DOHH2 (cell line): ENCODE results near the gene SVIL.

Experiments used
- H3F3A ChIP-seq: fragments of 200-600 bp; sonication (generic), shearing (Covaris generic); 2 replicates; pipeline ENCODE4 v1.6.0; 2016; ENCODE audit warnings: antibody characterized with exemption, mild to moderate bottlenecking; ENCODE audit not compliant: control insufficient read depth, insufficient read depth
- H3K27ac ChIP-seq: fragments of 200-600 bp; sonication (generic); 2 replicates; pipeline ENCODE4 v1.5.1; 2014; ENCODE audit warnings: low read depth, mild to moderate bottlenecking, low read length, moderate library complexity
- H3K27me3 ChIP-seq: fragments of 200-600 bp; sonication (generic); 2 replicates; pipeline ENCODE4 v1.6.1; 2014; ENCODE audit warnings: mild to moderate bottlenecking, low read length, mixed read lengths; ENCODE audit not compliant: control insufficient read depth
- H3K36me3 ChIP-seq: fragments of 200-600 bp; sonication (generic); 2 replicates; pipeline ENCODE4 v1.6.1; 2014; ENCODE audit warnings: mild to moderate bottlenecking, low read length, moderate library complexity, mixed read lengths; ENCODE audit not compliant: control insufficient read depth
- H3K4me1 ChIP-seq: fragments of 200-600 bp; sonication (generic); 2 replicates; pipeline ENCODE4 v1.6.1; 2014; ENCODE audit warnings: mild to moderate bottlenecking, low read length, mixed read lengths; ENCODE audit not compliant: control insufficient read depth
- H3K4me2 ChIP-seq: fragments of 200-600 bp; sonication (generic); 2 replicates; pipeline ENCODE4 v1.6.0; 2014; ENCODE audit warnings: mild to moderate bottlenecking, low read length, moderate library complexity
- H3K4me3 ChIP-seq: fragments of 200-600 bp; sonication (generic); 2 replicates; pipeline ENCODE4 v1.5.1; 2014; ENCODE audit warnings: mild to moderate bottlenecking, low read length, mixed read lengths
- H3K79me2 ChIP-seq: fragments of 200-600 bp; sonication (generic); 2 replicates; pipeline ENCODE4 v1.6.1; 2014; ENCODE audit warnings: mild to moderate bottlenecking, low read length, mixed read lengths; ENCODE audit not compliant: control insufficient read depth
- H3K9me2 ChIP-seq: fragments of 200-600 bp; sonication (generic); replicated peaks from 2 replicates; pipeline ENCODE4 v1.6.1; 2014; ENCODE audit warnings: mild to moderate bottlenecking, low read length, mixed read lengths; ENCODE audit not compliant: control insufficient read depth
- H3K9me3 ChIP-seq: fragments of 200-600 bp; sonication (generic); 2 replicates; pipeline ENCODE4 v1.6.1; 2014; ENCODE audit warnings: antibody characterized with exemption, low read length, mixed read lengths; ENCODE audit not compliant: control insufficient read depth, insufficient read depth
- H4K20me1 ChIP-seq: fragments of 200-600 bp; sonication (generic); 2 replicates; pipeline ENCODE4 v1.6.0; 2014; ENCODE audit warnings: low read depth, mild to moderate bottlenecking, antibody characterized with exemption, low read length, moderate library complexity; ENCODE audit not compliant: control insufficient read depth, insufficient read depth
- EZH2phosphoT487 ChIP-seq: fragments of 200-600 bp; sonication (generic); IDR thresholded peaks from 2 replicates; pipeline ENCODE4 v1.6.1; 2017; ENCODE audit warnings: borderline replicate concordance, mild to moderate bottlenecking, antibody characterized with exemption, low read length, moderate library complexity, mixed read lengths
- TF ChIP-seq, protein P1 (sequence below): fragments of 200-600 bp; sonication (generic); IDR thresholded peaks from one replicate; pipeline ENCODE4 v1.5.1; 2014; ENCODE audit warnings: antibody characterized with exemption, mild to moderate bottlenecking, low read depth, low read length; ENCODE audit not compliant: poor library complexity, severe bottlenecking

The SVIL gene, protein sequence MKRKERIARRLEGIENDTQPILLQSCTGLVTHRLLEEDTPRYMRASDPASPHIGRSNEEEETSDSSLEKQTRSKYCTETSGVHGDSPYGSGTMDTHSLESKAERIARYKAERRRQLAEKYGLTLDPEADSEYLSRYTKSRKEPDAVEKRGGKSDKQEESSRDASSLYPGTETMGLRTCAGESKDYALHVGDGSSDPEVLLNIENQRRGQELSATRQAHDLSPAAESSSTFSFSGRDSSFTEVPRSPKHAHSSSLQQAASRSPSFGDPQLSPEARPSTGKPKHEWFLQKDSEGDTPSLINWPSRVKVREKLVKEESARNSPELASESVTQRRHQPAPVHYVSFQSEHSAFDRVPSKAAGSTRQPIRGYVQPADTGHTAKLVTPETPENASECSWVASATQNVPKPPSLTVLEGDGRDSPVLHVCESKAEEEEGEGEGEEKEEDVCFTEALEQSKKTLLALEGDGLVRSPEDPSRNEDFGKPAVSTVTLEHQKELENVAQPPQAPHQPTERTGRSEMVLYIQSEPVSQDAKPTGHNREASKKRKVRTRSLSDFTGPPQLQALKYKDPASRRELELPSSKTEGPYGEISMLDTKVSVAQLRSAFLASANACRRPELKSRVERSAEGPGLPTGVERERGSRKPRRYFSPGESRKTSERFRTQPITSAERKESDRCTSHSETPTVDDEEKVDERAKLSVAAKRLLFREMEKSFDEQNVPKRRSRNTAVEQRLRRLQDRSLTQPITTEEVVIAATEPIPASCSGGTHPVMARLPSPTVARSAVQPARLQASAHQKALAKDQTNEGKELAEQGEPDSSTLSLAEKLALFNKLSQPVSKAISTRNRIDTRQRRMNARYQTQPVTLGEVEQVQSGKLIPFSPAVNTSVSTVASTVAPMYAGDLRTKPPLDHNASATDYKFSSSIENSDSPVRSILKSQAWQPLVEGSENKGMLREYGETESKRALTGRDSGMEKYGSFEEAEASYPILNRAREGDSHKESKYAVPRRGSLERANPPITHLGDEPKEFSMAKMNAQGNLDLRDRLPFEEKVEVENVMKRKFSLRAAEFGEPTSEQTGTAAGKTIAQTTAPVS (N-terminal part only)

DNA sequence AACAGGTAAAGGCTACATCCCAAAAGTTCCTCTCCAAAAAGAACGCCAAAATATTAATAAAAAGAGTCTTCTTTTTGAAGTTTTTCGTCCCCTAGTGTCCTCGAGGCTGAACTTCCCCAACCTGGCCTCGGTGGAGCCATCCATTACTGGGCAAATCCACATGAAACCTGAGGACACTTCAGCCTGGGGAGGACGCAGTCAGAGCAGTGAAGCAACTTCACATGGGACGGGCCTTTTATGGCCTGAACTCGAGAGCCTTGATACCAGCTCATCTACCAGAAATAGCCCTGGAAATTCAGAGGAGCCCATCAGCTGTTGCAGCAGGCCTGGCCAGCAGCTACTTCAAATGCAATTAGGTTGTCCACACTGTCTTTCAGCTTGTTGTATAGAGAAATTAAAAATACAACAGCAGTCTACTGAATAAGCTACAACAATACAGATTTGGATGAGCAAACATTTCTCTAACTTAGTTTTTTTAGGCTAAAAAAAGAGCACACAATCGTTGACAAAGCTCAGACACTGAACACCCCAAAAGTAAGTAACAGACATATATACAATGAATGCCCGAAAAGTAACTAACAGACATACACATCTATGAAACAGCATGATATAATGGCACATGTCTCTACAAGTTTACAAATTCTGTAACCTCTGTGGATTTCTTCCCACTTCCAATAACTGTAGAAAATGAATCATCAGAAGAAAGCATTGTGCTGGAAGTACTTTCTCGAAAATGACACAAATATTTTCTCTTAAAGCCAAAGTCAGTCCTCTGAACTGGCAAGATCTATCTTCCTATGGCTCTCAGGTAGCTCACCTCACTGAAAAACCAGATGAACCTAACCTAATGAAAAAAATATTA lies at the start of gene SVIL:
TSS of gene SVIL (minus strand) at position 208 of the 862 bp plus-strand sequence. CDS start 79,913 bp downstream, outside the sequence.
- no peaks in the 10 kb centered on the region for H3K9me3 ChIP-seq
- no peaks in the 10 kb centered on the region for H3K9me2 ChIP-seq
- no peak within 1 kb of the TSS for H3K4me3 ChIP-seq
- TF ChIP-seq, protein P1, sequence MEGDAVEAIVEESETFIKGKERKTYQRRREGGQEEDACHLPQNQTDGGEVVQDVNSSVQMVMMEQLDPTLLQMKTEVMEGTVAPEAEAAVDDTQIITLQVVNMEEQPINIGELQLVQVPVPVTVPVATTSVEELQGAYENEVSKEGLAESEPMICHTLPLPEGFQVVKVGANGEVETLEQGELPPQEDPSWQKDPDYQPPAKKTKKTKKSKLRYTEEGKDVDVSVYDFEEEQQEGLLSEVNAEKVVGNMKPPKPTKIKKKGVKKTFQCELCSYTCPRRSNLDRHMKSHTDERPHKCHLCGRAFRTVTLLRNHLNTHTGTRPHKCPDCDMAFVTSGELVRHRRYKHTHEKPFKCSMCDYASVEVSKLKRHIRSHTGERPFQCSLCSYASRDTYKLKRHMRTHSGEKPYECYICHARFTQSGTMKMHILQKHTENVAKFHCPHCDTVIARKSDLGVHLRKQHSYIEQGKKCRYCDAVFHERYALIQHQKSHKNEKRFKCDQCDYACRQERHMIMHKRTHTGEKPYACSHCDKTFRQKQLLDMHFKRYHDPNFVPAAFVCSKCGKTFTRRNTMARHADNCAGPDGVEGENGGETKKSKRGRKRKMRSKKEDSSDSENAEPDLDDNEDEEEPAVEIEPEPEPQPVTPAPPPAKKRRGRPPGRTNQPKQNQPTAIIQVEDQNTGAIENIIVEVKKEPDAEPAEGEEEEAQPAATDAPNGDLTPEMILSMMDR, result no peak
- no peak for TF ChIP-seq EZH2phosphoT487
- H3K27ac ChIP-seq, result no peak within 1 kb of the TSS
- no peaks in the 10 kb centered on the region for H3K36me3 ChIP-seq
- no peaks in the 10 kb centered on the region for H4K20me1 ChIP-seq
- H3K4me2 ChIP-seq, result no peak within 1 kb of the TSS
- H3K27me3 ChIP-seq, result no peaks in the 10 kb centered on the region
- no peaks in the 10 kb centered on the region for H3K4me1 ChIP-seq
- H3K79me2 ChIP-seq, result no peaks in the 10 kb centered on the region
- H3F3A ChIP-seq, result no peaks in the 10 kb centered on the region

DNA sequence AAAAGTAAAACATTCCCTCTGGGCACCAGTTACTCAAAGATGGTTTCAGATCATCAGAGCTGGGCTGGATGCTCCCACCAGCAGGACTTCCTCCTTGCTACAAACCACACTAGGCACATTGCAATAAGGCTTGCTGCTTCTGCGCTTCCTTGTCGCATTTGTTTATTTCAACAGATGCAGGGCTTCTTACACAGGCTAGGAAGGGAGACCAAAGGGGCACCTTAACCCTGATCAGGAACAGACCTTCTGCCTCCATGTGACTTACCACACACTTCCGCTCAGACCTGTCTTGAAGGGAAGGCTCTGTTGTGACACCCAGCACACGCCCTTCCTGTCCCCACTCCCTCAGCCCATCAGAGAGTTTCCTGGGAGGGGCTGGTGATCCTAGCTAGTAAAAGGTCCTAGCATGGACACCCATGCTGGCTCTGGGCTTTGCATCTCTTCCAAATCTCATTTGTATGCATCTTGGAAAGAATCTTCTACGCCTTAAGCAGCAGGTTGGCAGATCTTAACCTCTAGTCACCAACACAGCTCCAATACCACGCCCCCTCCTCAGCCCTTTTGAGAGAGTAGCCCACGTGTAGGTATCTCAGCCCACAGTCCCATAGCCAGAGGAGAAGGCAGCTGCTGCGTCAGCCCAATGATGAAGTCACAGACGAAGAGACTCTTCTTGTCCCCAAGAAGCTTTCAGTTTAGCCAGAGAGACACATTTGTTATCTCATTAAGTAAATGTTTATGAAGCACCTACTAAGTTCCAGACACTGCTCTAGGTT lies 47.1 kb upstream of the SVIL start:
- no peak for TF ChIP-seq EZH2phosphoT487
- Histone ChIP-seq H3K27ac (no peak overlapping the region), H4K20me1 (no peaks in the 10 kb centered on the region), H3F3A (no peaks in the 10 kb centered on the region), H3K4me1 (no peaks in the 10 kb centered on the region), H3K4me2 (no peak overlapping the region), H3K4me3 (no peak overlapping the region), H3K9me3 (no peaks in the 10 kb centered on the region; the same call in 1 of the 2 replicates), H3K79me2 (no peaks in the 10 kb centered on the region), H3K9me2 (no peaks in the 10 kb centered on the region), H3K36me3 (no peaks in the 10 kb centered on the region), H3K27me3 (no peaks in the 10 kb centered on the region)

DNA sequence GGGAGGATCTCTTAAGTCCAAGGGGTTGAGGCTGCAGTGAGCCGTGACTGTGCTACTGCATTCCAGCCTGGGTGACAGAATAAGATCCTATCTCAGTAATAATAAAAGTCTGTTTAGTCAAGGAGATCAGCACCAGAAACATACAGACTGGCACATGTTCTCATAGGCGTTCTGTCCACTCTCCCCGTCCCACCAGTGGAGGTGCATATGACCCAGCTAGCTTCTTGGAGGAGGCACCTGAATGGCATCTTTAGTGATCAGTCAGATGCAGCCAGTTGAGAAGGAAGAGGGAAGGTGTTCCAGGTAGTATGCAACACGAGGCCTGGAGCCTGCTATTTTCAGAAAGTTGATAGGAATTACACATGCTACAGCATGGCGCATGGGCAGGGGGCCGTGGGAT lies 45.3 kb upstream of the SVIL start:
- H3K4me3 ChIP-seq, result no peak overlapping the region
- H3K9me2 ChIP-seq, result no peaks in the 10 kb centered on the region
- H3K36me3 ChIP-seq, result no peaks in the 10 kb centered on the region
- no peaks in the 10 kb centered on the region for H3K27me3 ChIP-seq
- H3K79me2 ChIP-seq, result no peaks in the 10 kb centered on the region
- H3F3A ChIP-seq, result no peaks in the 10 kb centered on the region
- H4K20me1 ChIP-seq, result no peaks in the 10 kb centered on the region
- no peak overlapping the region for H3K27ac ChIP-seq
- no peak overlapping the region for H3K4me2 ChIP-seq
- no peak for TF ChIP-seq EZH2phosphoT487
- TF ChIP-seq, protein P1, result no peak
- peaks cover 9% of the 10 kb centered on the region; the same call in 1 of the 2 replicates for H3K9me3 ChIP-seq
- no peaks in the 10 kb centered on the region for H3K4me1 ChIP-seq
